ENCODE results near the gene SGSM1. TPM values are rescaled to one million over a fixed set of nuclear protein-coding genes. Genes with fewer than 3 reads are reported as not detected.

SGSM1 gene
- total RNA-seq, 1 experiment from 2014 or later = 4.3 TPM

DNA sequence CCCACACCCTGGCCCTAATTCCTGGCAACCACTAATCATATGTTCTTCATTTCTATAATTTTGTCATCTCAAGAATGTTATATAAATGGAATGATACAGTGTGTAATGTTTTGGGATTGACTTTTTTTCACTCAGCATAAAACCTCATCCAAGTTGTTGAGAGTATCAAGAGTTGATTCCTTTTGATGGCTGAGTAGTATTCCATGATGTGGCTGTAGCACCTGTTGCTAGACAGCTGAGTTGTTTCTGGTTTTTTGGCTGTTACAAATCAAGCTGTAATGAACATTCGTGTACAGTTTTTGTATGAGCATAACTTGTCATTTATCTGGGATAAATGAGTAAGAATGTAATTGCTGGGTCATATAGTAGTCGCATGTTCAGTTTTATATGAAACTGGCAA lies 81.2 kb downstream of the SGSM1 start:
- Mint-ChIP-seq H3K4me1 (peaks cover 4 to 7% of the 10 kb centered on the region in 2 experiments; a peak in 1 of 4 replicates), H3K9me3 (no peaks in the 10 kb centered on the region), H3K4me3 (no peak overlapping the region), H3K36me3 (ENCODE audit: insufficient read depth in 1 of 3, low read depth in 3 of 3) (peaks cover 0 to 11% (median 3%) of the 10 kb centered on the region in 3 experiments; a peak in 2 of 7 replicates), H3K27ac (no peak overlapping the region), H3K27me3 (ENCODE audit: low read depth) (no peaks in the 10 kb centered on the region)
- H3K9me3 ChIP-seq (ENCODE audit: control insufficient read depth, low read depth, low read length) = no peaks in the 10 kb centered on the region
- no peak overlapping the region for H2BK12ac ChIP-seq (ENCODE audit: insufficient read length, low read depth, low read length)
- H3K27ac ChIP-seq (ENCODE audit: insufficient read length, low read depth, low read length) = no peak overlapping the region
- H3K18ac ChIP-seq (ENCODE audit: insufficient read length, low read depth, low read length) = no peak overlapping the region
- H2BK5ac ChIP-seq (ENCODE audit: insufficient read length, low read length) = no peak overlapping the region
- H3K14ac ChIP-seq (ENCODE audit: insufficient read depth, low read length) = no peak overlapping the region
- no peak overlapping the region for H2BK15ac ChIP-seq (ENCODE audit: low read depth, low read length)
- H3K79me2 ChIP-seq (ENCODE audit: insufficient read depth, low read length) = no peaks in the 10 kb centered on the region
- no peaks in the 10 kb centered on the region for H3K23me2 ChIP-seq (ENCODE audit: insufficient read length, low read depth, low read length, poor library complexity, severe bottlenecking)
- no peak overlapping the region for H2BK120ac ChIP-seq (ENCODE audit: low read depth, low read length, poor library complexity, severe bottlenecking)
- no peaks in the 10 kb centered on the region for H3K4me1 ChIP-seq (ENCODE audit: insufficient read depth, low read length)
- WGBS (ENCODE audit: extremely low coverage, insufficient read length, low lambda C conversion rate) = no CpG with 5 or more reads among the region's 2 CpGs
- no peaks in the 10 kb centered on the region for H4K20me1 ChIP-seq (ENCODE audit: control insufficient read depth, insufficient read depth, insufficient read length)
- TF ChIP-seq, protein P1, sequence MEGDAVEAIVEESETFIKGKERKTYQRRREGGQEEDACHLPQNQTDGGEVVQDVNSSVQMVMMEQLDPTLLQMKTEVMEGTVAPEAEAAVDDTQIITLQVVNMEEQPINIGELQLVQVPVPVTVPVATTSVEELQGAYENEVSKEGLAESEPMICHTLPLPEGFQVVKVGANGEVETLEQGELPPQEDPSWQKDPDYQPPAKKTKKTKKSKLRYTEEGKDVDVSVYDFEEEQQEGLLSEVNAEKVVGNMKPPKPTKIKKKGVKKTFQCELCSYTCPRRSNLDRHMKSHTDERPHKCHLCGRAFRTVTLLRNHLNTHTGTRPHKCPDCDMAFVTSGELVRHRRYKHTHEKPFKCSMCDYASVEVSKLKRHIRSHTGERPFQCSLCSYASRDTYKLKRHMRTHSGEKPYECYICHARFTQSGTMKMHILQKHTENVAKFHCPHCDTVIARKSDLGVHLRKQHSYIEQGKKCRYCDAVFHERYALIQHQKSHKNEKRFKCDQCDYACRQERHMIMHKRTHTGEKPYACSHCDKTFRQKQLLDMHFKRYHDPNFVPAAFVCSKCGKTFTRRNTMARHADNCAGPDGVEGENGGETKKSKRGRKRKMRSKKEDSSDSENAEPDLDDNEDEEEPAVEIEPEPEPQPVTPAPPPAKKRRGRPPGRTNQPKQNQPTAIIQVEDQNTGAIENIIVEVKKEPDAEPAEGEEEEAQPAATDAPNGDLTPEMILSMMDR (conservative IDR thresholded peaks at IDR 0.05) = no peak
- no peak overlapping the region for H2AFZ ChIP-seq (ENCODE audit: low read length)
- H3T11ph ChIP-seq (ENCODE audit: low read length) = no peak overlapping the region
- H4K5ac ChIP-seq (ENCODE audit: insufficient read length, low read depth, low read length) = no peak overlapping the region
- H4K8ac ChIP-seq (replicated peaks; ENCODE audit: insufficient read length, low read depth, low read length) = no peak overlapping the region
- H3K4ac ChIP-seq (ENCODE audit: low read depth, low read length) = no peak overlapping the region
- H3K9ac ChIP-seq (ENCODE audit: extremely low read depth, insufficient read length, low read length) = no peak overlapping the region
- no peak for DNase-seq
- H3K27me3 ChIP-seq (ENCODE audit: insufficient read depth, low read length) = no peaks in the 10 kb centered on the region
- H3K4me2 ChIP-seq (ENCODE audit: insufficient read depth, insufficient read length, low read length) = no peak overlapping the region
- H2BK20ac ChIP-seq (ENCODE audit: low read depth, low read length, poor library complexity, severe bottlenecking) = no peak overlapping the region
- H3K56ac ChIP-seq (ENCODE audit: insufficient read length, low read depth, low read length) = no peak overlapping the region
- no peak overlapping the region for H2AK5ac ChIP-seq (ENCODE audit: insufficient read length, low read length)
- no peak overlapping the region for H3K23ac ChIP-seq (ENCODE audit: insufficient read length, low read depth, low read length)
- no peak overlapping the region for H4K91ac ChIP-seq (ENCODE audit: insufficient read length, low read depth, low read length)
- no peaks in the 10 kb centered on the region for H3K79me1 ChIP-seq (ENCODE audit: insufficient read depth, low read depth, low read length, poor library complexity, severe bottlenecking)
